WTC11 (cell line): ENCODE data around the gene EVC.

Experiments
- CTCF ChIP-seq: fragments of 200-600 bp; IDR thresholded peaks from 2 replicates; pipeline ENCODE4 v1.8.0; 2022; ENCODE audit warnings: antibody characterized with exemption
- ZNF138 ChIP-seq: sonication (generic); formaldehyde crosslinking; conservative IDR thresholded peaks from 2 replicates; pipeline ENCODE4 v1.8.1; 2022; ENCODE audit warnings: mild to moderate bottlenecking, moderate library complexity, missing genetic modification reagents

- TF ChIP-seq CTCF, result no peak
- TF ChIP-seq ZNF138 (CRISPR knock-in tag), result no peak
Measured at GRCh38 chr4:5800496-5800895, 89.5 kb downstream of the EVC start.
